ENCODE results near the gene CXorf38.

DNA sequence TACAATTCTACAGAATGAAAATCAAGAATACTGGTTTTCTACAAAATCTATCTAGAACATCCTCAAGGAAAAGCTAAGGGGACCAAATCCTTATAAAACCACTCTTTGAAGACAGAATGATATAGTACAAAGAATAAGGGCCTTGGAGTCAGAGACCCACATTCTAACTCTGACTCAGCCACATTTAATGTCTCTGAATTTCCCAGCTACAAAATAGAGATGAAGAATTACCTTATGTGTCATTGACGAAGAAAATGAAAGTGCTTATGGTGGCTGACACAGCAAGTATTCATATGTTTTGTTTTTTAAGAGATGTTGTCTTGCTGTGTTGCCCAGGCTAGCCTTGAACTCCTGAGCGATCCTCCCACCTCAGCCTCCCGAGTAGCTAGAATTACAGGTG is 35.9 kb upstream of the CXorf38 start:
- TF ChIP-seq, protein P1, sequence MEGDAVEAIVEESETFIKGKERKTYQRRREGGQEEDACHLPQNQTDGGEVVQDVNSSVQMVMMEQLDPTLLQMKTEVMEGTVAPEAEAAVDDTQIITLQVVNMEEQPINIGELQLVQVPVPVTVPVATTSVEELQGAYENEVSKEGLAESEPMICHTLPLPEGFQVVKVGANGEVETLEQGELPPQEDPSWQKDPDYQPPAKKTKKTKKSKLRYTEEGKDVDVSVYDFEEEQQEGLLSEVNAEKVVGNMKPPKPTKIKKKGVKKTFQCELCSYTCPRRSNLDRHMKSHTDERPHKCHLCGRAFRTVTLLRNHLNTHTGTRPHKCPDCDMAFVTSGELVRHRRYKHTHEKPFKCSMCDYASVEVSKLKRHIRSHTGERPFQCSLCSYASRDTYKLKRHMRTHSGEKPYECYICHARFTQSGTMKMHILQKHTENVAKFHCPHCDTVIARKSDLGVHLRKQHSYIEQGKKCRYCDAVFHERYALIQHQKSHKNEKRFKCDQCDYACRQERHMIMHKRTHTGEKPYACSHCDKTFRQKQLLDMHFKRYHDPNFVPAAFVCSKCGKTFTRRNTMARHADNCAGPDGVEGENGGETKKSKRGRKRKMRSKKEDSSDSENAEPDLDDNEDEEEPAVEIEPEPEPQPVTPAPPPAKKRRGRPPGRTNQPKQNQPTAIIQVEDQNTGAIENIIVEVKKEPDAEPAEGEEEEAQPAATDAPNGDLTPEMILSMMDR (IDR thresholded peaks at IDR 0.05), result no peak
- no peak for TF ChIP-seq POLR2A (IDR thresholded peaks at IDR 0.05)
